NCI-H1436 (cell line): Measurements from ENCODE around the gene SIAH3.

Experiments used
- DNase-seq: peaks from one replicate; lab custom pipeline; 2025; lab: John Stamatoyannopoulos, UW

Gene SIAH3

GRCh38 chr13:45863709-45864590 is 12.4 kb upstream of the SIAH3 start:
- DNase-seq = no peak

- DNase-seq = no peak
Observed at GRCh38 chr13:45861322-45861721, 9.8 kb upstream of the SIAH3 start.

GRCh38 chr13:45860240-45860639 is 8.7 kb upstream of the SIAH3 start:
- no peak for DNase-seq

GRCh38 chr13:45859705-45860104 is 8.2 kb upstream of the SIAH3 start:
- DNase-seq = no peak

GRCh38 chr13:45852494-45852893 is 941 bp upstream of the SIAH3 start:
- DNase-seq = no peak

GRCh38 chr13:45851956-45852355 is 403 bp upstream of the SIAH3 start:
- DNase-seq = no peak

GRCh38 chr13:45850027-45850613 is 1.4 kb downstream of the SIAH3 start:
- no peak for DNase-seq

- DNase-seq = no peak
Observed at GRCh38 chr13:45849408-45849807, 2.1 kb downstream of the SIAH3 start.

- no peak for DNase-seq
Observed at GRCh38 chr13:45847554-45848224, 3.9 kb downstream of the SIAH3 start.

GRCh38 chr13:45846681-45847080 is 4.9 kb downstream of the SIAH3 start:
- no peak for DNase-seq

GRCh38 chr13:45838171-45838745 is 13.3 kb downstream of the SIAH3 start:
- no peak for DNase-seq

GRCh38 chr13:45837111-45837510 is 14.4 kb downstream of the SIAH3 start:
- no peak for DNase-seq

GRCh38 chr13:45834411-45834994 is 17.1 kb downstream of the SIAH3 start:
- no peak for DNase-seq

- no peak for DNase-seq
Observed at GRCh38 chr13:45833663-45834375, 17.7 kb downstream of the SIAH3 start.

- DNase-seq = no peak
Observed at GRCh38 chr13:45833242-45833641, 18.3 kb downstream of the SIAH3 start.

- no peak for DNase-seq
Observed at GRCh38 chr13:45831851-45832250, 19.7 kb downstream of the SIAH3 start.

GRCh38 chr13:45830121-45830520 is 21.4 kb downstream of the SIAH3 start:
- no peak for DNase-seq

- no peak for DNase-seq
Observed at GRCh38 chr13:45828256-45828968, 23.1 kb downstream of the SIAH3 start.

GRCh38 chr13:45827318-45827717 is 24.2 kb downstream of the SIAH3 start:
- DNase-seq = no peak

- no peak for DNase-seq
Observed at GRCh38 chr13:45826731-45827130, 24.8 kb downstream of the SIAH3 start.

- DNase-seq = no peak
Observed at GRCh38 chr13:45825387-45825650, 26.2 kb downstream of the SIAH3 start.
